ENCODE measurements around the gene AGBL3. TPM values are rescaled to one million over a fixed set of nuclear protein-coding genes. Genes with fewer than 3 reads are reported as not detected.

Gene AGBL3
- total RNA-seq, 4 donors from 2014 or later, result 0.49 to 2.4 (median 0.94) TPM; not detected in 1

- no peak for TF ChIP-seq POLR2A (IDR thresholded peaks at IDR 0.05)
- no peak for TF ChIP-seq EP300 (IDR thresholded peaks at IDR 0.05)
- TF ChIP-seq, protein P1, sequence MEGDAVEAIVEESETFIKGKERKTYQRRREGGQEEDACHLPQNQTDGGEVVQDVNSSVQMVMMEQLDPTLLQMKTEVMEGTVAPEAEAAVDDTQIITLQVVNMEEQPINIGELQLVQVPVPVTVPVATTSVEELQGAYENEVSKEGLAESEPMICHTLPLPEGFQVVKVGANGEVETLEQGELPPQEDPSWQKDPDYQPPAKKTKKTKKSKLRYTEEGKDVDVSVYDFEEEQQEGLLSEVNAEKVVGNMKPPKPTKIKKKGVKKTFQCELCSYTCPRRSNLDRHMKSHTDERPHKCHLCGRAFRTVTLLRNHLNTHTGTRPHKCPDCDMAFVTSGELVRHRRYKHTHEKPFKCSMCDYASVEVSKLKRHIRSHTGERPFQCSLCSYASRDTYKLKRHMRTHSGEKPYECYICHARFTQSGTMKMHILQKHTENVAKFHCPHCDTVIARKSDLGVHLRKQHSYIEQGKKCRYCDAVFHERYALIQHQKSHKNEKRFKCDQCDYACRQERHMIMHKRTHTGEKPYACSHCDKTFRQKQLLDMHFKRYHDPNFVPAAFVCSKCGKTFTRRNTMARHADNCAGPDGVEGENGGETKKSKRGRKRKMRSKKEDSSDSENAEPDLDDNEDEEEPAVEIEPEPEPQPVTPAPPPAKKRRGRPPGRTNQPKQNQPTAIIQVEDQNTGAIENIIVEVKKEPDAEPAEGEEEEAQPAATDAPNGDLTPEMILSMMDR (IDR thresholded peaks at IDR 0.05), result no peak
- TF ChIP-seq POLR2AphosphoS5 (IDR thresholded peaks at IDR 0.05), result no peak
- 81% methylated on average over 3 of the region's 3 CpGs for WGBS
- Histone ChIP-seq H3K4me3 (no peak overlapping the region), H3K4me1 (peaks cover 4% of the 10 kb centered on the region), H3K27me3 (no peaks in the 10 kb centered on the region), H3K9me3 (no peaks in the 10 kb centered on the region), H3K27ac (no peak overlapping the region), H3K36me3 (no peaks in the 10 kb centered on the region)
- DNase-seq (ENCODE audit: low spot score in 2 of 2), result no peak
Observed at GRCh38 chr7:135143885-135144668, 157.8 kb downstream of the AGBL3 start.

- 23% methylated on average over 6 of the region's 6 CpGs for WGBS
- Histone ChIP-seq H3K36me3 (no peaks in the 10 kb centered on the region), H3K27me3 (no peaks in the 10 kb centered on the region), H3K4me1 (peaks cover 12% of the 10 kb centered on the region), H3K4me3 (peak overlapping the region; percentile 49), H3K9me3 (no peaks in the 10 kb centered on the region), H3K27ac (peak overlapping the region; percentile 83)
- no peak for DNase-seq (ENCODE audit: low spot score in 2 of 2)
- TF ChIP-seq POLR2A (IDR thresholded peaks at IDR 0.05), result no peak
Observed at GRCh38 chr7:135147341-135147898, 161.1 kb downstream of the AGBL3 start.

DNA sequence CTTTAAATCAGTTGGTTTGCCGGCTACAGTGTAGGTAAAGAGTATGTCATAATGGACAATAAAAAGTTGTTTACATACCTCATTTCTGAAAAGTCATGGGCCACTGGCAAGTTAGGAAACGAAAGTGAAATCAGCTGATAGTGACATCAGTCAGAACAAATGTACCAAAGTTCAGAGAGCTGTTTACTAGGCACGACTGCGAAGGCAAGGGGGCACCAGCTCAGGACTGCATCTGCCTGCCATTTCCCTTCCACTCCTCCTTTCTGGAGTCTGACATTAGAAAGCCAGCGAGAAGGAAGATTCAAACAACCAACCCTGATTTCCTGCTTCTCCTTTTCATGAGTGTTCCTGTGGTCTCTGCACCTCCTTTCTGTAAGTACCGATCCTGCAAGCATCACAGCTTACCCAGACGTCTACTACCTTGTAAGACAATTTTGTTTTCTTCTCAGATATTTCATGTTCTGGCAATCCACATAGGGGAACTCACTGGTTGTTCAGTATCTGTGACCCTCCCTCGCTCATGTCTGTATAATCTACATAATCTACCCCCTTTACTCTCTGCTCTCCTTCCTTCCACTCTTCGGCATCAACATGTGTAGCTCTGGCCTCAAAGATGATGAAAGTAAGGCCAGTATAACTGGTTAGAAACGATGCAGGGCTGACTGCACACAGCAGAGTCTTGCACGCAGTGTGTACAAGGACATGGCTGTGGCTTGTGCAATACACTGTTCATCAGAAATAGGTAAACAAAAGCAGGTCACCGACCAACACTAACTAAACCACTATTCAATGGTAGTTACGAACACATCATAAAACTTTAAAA lies 161.8 kb downstream of the AGBL3 start, which contains the start of gene TMEM140:
Gene TMEM140, plus strand, starts transcription at position 174 of the 823 bp plus-strand sequence. CDS start 16,370 bp downstream, outside the sequence.
- 30% methylated on average over 13 of the region's 13 CpGs for WGBS
- H3K4me1 ChIP-seq, result peaks cover 12% of the 10 kb centered on the region
- H3K36me3 ChIP-seq, result no peaks in the 10 kb centered on the region
- H3K4me3 ChIP-seq, result peak within 1 kb of the TSS; percentile 49
- no peak for DNase-seq (ENCODE audit: low spot score in 2 of 2)
- no peaks in the 10 kb centered on the region for H3K27me3 ChIP-seq
- peak within 1 kb of the TSS; percentile 83 for H3K27ac ChIP-seq
- H3K9me3 ChIP-seq, result no peaks in the 10 kb centered on the region
- TF ChIP-seq EP300 (IDR thresholded peaks at IDR 0.05) (no peak), POLR2A (IDR thresholded peaks at IDR 0.05) (peak in 1 of 2 donors; percentile 41), POLR2AphosphoS5 (IDR thresholded peaks at IDR 0.05) (no peak)
- TF ChIP-seq, protein P1 (IDR thresholded peaks at IDR 0.05), result no peak

DNA sequence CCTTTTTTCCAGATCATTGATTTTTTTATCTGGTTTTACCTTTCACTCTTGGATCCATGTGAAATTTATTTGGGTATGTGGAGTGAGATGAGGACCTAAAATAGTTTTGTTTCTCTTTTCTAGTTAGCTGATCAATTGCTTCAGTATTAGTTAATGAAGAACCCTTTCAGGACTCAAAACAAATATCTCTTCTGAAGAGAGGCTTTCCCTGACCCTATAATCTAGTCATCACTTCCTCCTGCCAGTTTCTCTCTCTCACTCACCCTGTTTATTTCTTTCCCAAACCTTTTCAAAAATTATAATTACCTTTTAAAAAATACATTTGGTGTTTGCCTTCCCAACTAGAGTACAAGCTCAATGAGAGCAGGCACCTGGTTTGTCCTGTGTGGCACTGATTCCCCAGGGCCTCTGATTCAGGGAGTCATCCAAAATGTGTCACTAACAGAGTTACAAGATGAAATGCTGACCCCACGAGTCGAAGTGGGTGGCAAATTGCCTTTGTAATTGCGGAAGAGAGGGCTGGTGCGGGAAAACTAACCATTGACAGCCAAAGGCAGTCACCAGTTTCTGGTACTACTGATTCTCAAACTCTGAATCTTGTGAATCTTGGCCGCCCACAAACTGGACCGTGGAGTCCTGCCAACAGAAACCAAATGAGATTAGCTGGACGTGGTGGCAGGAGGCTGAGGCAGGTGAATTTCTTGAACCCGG lies 163.9 kb downstream of the AGBL3 start:
- Histone ChIP-seq H3K27ac (peak overlapping the region; percentile 50), H3K4me1 (peaks cover 12% of the 10 kb centered on the region), H3K4me3 (peak overlapping the region; percentile 49), H3K27me3 (no peaks in the 10 kb centered on the region), H3K36me3 (no peaks in the 10 kb centered on the region), H3K9me3 (no peaks in the 10 kb centered on the region)
- WGBS, result 61% methylated on average over 8 of the region's 8 CpGs
- TF ChIP-seq EP300 (IDR thresholded peaks at IDR 0.05) (no peak), POLR2AphosphoS5 (IDR thresholded peaks at IDR 0.05) (no peak), POLR2A (IDR thresholded peaks at IDR 0.05) (no peak)
- TF ChIP-seq, protein P1 (IDR thresholded peaks at IDR 0.05), result no peak
- DNase-seq (ENCODE audit: low spot score in 2 of 2), result no peak

- 72% methylated on average over 2 of the region's 2 CpGs for WGBS
- Histone ChIP-seq H3K4me3 (no peak overlapping the region), H3K9me3 (peaks cover 8% of the 10 kb centered on the region), H3K36me3 (no peaks in the 10 kb centered on the region), H3K27ac (peak overlapping the region; percentile 50), H3K27me3 (no peaks in the 10 kb centered on the region), H3K4me1 (peaks cover 12% of the 10 kb centered on the region)
- no peak for TF ChIP-seq EP300 (IDR thresholded peaks at IDR 0.05)
- TF ChIP-seq POLR2AphosphoS5 (IDR thresholded peaks at IDR 0.05), result no peak
- TF ChIP-seq, protein P1 (IDR thresholded peaks at IDR 0.05), result no peak
- no peak for TF ChIP-seq POLR2A (IDR thresholded peaks at IDR 0.05)
- DNase-seq (ENCODE audit: low spot score in 2 of 2), result no peak
Observed at GRCh38 chr7:135151132-135151531, 164.8 kb downstream of the AGBL3 start.

Data from suprapubic skin (tissue), 4 donors.